Vagina (tissue), 2 donors: ENCODE results near the gene IL20. TPM values are rescaled to one million over a fixed set of nuclear protein-coding genes. Genes with fewer than 3 reads are reported as not detected.

Experiments
- DNase-seq, 2 donors: peaks; one replicate each; pipeline ENCODE4 v3.0.0-alpha.2; 2017; ENCODE audit errors: extremely low spot score in 2 of 2
- H3K27ac ChIP-seq: fragments of 200-600 bp; sonication (generic); one replicate; pipeline ENCODE4 v1.5.1; 2019
- H3K27me3 ChIP-seq: fragments of 200-600 bp; sonication (generic); one replicate; pipeline ENCODE4 v1.5.1; 2019
- H3K36me3 ChIP-seq, 2 donors: fragments of 200-600 bp; sonication (generic); one replicate each; pipeline ENCODE4 v1.5.1; 2017 to 2019
- H3K4me1 ChIP-seq: fragments of 200-600 bp; sonication (generic); one replicate; pipeline ENCODE4 v1.5.1; 2019
- H3K4me3 ChIP-seq, 2 donors: fragments of 200-600 bp; sonication (generic); 1 replicate in 1 of 2; 2 replicates in 1 of 2; pipeline ENCODE4 v1.5.1; 2016 to 2019
- H3K9me3 ChIP-seq: fragments of 200-600 bp; sonication (generic); one replicate; pipeline ENCODE4 v1.5.1; 2019
- POLR2A ChIP-seq, 2 donors: fragments of 450-650 bp; IDR thresholded peaks; one replicate each; pipeline ENCODE4 v1.6.1; 2017; ENCODE audit warnings: antibody characterized with exemption in 2 of 2, mild to moderate bottlenecking in 2 of 2, moderate library complexity in 2 of 2
- POLR2AphosphoS5 ChIP-seq, 2 donors: sonication (generic); formaldehyde crosslinking; IDR thresholded peaks; one replicate each; pipeline ENCODE4 v1.9.0; 2017; ENCODE audit warnings: antibody characterized with exemption in 2 of 2, mild to moderate bottlenecking in 2 of 2, low read depth in 1 of 2; ENCODE audit not compliant: insufficient read depth in 1 of 2
- intact Hi-C: fragments of 100-400 bp; cut with DNase I; formaldehyde crosslinking; loops from one replicate; pipeline ENCODE4 v1.15.1; 2023
- total RNA-seq: library from RNA; depleted of rRNA; stranded (reverse); fragments of >200 nt; gene quantifications from one replicate; pipeline ENCODE4 v1.2.3, GENCODE V29; 2016
- TF ChIP-seq, protein P1 (sequence below), 3 experiments: fragments of 450-650 bp in 2 of 3; fragments of 200-600 bp in 1 of 3; sonication (generic) in 1 of 3; IDR thresholded peaks; one replicate each; pipeline ENCODE4 v1.5.1; 2017 to 2019; ENCODE audit warnings: antibody characterized with exemption in 3 of 3, mild to moderate bottlenecking in 2 of 3, moderate library complexity in 2 of 3

Gene IL20
- total RNA-seq, 1 donor from 2014 or later: not detected

DNA sequence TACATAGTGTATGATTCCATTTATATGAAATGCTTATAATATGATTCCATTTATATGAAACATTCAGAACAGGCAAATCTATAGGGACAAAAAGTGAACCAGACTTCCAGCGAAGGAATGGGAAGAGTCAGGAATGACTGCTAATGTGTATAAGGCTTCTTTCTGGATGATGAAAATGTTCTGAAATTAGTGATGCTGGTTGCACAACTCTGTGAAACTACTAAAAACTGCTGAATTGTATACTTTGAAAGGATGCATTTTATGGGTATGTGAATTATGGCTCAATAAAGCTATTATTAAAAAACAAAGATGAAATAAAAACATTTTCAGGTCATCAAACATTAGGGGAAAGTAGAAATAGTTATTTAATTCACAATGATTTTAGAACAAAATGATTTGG is 17.7 kb downstream of the IL20 start:
- intact Hi-C loops: no loop called here
- DNase-seq: no peak
- no peaks in the 10 kb centered on the region for H3K4me1 ChIP-seq
- TF ChIP-seq, protein P1, sequence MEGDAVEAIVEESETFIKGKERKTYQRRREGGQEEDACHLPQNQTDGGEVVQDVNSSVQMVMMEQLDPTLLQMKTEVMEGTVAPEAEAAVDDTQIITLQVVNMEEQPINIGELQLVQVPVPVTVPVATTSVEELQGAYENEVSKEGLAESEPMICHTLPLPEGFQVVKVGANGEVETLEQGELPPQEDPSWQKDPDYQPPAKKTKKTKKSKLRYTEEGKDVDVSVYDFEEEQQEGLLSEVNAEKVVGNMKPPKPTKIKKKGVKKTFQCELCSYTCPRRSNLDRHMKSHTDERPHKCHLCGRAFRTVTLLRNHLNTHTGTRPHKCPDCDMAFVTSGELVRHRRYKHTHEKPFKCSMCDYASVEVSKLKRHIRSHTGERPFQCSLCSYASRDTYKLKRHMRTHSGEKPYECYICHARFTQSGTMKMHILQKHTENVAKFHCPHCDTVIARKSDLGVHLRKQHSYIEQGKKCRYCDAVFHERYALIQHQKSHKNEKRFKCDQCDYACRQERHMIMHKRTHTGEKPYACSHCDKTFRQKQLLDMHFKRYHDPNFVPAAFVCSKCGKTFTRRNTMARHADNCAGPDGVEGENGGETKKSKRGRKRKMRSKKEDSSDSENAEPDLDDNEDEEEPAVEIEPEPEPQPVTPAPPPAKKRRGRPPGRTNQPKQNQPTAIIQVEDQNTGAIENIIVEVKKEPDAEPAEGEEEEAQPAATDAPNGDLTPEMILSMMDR (IDR thresholded peaks at IDR 0.05): no peak
- TF ChIP-seq POLR2AphosphoS5 (IDR thresholded peaks at IDR 0.05; ENCODE audit: insufficient read depth in 1 of 2, low read depth in 1 of 2): no peak
- no peak for TF ChIP-seq POLR2A (IDR thresholded peaks at IDR 0.05)
- H3K9me3 ChIP-seq: no peaks in the 10 kb centered on the region
- no peaks in the 10 kb centered on the region for H3K27me3 ChIP-seq
- no peak overlapping the region for H3K27ac ChIP-seq
- H3K36me3 ChIP-seq: no peaks in the 10 kb centered on the region
- no peak overlapping the region for H3K4me3 ChIP-seq

DNA sequence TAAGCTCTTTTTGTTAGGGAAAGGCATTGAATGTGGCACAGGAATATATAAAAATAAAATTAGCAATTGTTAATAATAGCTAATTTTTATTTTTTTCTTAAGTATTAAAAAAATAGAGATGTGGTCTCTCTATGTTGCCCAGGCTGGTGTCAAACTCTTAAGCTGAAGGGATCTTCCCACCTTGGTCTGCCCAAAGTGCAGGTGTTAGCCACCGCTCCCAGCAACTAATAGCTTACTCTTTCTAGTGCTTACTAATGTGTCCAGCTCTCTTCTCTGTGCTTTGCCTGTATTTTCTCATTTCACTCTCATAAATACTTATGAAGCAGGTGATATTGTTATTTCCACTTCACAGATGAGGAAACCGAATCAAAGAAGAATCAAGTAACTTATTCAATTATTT is 18.5 kb downstream of the IL20 start:
- H3K36me3 ChIP-seq: no peaks in the 10 kb centered on the region
- intact Hi-C loops: no loop called here
- TF ChIP-seq, protein P1 (IDR thresholded peaks at IDR 0.05): no peak
- no peak for TF ChIP-seq POLR2AphosphoS5 (IDR thresholded peaks at IDR 0.05; ENCODE audit: insufficient read depth in 1 of 2, low read depth in 1 of 2)
- no peak for TF ChIP-seq POLR2A (IDR thresholded peaks at IDR 0.05)
- H3K4me1 ChIP-seq: no peaks in the 10 kb centered on the region
- H3K9me3 ChIP-seq: no peaks in the 10 kb centered on the region
- no peaks in the 10 kb centered on the region for H3K27me3 ChIP-seq
- no peak for DNase-seq
- H3K4me3 ChIP-seq: no peak overlapping the region
- H3K27ac ChIP-seq: no peak overlapping the region

DNA sequence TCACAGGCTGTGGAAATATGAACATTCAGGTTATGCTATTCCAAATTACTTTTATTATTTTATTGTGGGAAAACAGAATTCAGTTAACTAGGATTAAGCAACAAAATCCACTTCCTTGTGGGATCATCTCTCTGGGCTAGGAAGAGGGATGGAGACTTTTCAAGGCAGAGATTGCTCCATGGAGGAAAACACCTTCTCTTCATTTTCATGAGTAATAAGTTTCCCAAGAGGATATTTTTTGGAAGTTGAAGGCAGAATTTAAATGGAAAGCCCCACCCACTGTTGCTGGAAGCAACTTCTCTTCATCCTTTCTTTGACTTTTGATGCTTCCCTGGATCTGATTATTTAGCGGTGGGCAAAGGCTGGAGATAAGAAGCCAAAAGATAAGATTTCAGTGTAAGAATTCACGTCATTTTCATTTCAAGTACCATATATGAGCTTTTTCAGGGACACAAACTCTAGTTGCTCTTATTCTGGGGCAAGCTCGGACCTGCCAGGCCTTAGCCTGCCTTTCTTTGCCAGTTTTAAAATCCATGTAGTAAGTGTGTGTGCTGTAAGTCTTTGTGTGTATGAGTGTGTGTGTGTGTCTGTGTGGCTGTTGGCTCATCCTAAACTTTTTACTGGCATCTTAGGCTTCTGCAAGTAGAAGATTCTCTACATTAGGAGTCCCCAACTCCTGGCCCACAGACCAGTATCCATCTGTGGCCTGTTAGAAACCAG is 20.1 kb downstream of the IL20 start:
- Histone ChIP-seq H3K4me3 (no peak overlapping the region), H3K27me3 (no peaks in the 10 kb centered on the region), H3K4me1 (peaks cover 8% of the 10 kb centered on the region), H3K9me3 (no peaks in the 10 kb centered on the region), H3K36me3 (no peaks in the 10 kb centered on the region), H3K27ac (no peak overlapping the region)
- DNase-seq: no peak
- TF ChIP-seq POLR2AphosphoS5 (IDR thresholded peaks at IDR 0.05; ENCODE audit: insufficient read depth in 1 of 2, low read depth in 1 of 2) (no peak), POLR2A (IDR thresholded peaks at IDR 0.05) (no peak)
- TF ChIP-seq, protein P1 (IDR thresholded peaks at IDR 0.05): no peak
- intact Hi-C loops: no loop called here

DNA sequence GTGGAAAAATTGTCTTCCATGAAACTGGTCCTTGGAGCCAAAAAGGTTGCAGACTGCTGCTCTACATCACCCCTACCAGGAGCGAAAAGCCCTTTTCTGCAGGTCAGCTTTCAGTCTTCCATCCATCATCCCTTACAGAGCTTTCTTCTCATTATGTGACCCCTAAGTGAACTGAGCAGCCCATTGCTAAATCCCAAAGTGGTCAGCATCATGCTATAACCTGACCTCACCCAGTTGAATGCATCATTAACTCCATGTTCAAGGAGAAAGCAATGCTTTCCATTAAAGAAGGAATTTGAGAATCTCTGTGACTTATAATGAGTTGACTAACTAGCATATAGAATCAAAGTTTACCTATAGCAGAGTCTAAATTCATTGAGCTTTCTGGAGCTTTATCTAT is 21.4 kb downstream of the IL20 start:
- no peak overlapping the region for H3K27ac ChIP-seq
- TF ChIP-seq POLR2AphosphoS5 (IDR thresholded peaks at IDR 0.05; ENCODE audit: insufficient read depth in 1 of 2, low read depth in 1 of 2): no peak
- no peak for TF ChIP-seq POLR2A (IDR thresholded peaks at IDR 0.05)
- H3K27me3 ChIP-seq: no peaks in the 10 kb centered on the region
- no peaks in the 10 kb centered on the region for H3K9me3 ChIP-seq
- no peak overlapping the region for H3K4me3 ChIP-seq
- no peaks in the 10 kb centered on the region for H3K36me3 ChIP-seq
- peaks cover 14% of the 10 kb centered on the region for H3K4me1 ChIP-seq
- intact Hi-C loops: no loop called here
- no peak for DNase-seq

DNA sequence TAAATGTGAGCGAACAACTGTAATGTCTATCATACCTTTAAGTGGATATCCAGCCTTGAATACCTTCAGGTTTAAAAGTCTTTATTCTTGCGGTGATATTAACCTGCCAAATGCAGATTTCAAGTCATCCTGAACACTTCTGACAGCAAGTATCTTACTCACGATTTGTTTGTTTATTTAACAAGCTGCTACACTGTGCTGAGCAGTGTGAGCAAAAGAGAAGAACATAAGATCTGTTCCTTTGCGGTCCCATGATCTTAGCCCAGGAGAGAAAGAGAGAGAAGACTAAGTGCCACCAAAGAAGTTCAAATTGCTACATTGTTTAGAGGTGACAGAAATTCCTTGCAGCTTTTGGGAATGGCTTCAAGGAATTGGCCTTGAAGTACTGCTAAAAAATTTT is 22.3 kb downstream of the IL20 start:
- TF ChIP-seq POLR2AphosphoS5 (IDR thresholded peaks at IDR 0.05; ENCODE audit: insufficient read depth in 1 of 2, low read depth in 1 of 2): no peak
- Histone ChIP-seq H3K27ac (no peak overlapping the region), H3K27me3 (no peaks in the 10 kb centered on the region), H3K36me3 (no peaks in the 10 kb centered on the region), H3K4me3 (no peak overlapping the region), H3K9me3 (no peaks in the 10 kb centered on the region), H3K4me1 (peaks cover 14% of the 10 kb centered on the region)
- intact Hi-C loops: no loop called here
- no peak for DNase-seq
